HepG2 (cell line): ENCODE data around the gene SPINT4. TPM values are rescaled to one million over a fixed set of nuclear protein-coding genes. Genes with fewer than 3 reads are reported as not detected.

ENCODE experiments used
- ARHGAP35 ChIP-seq: sonication (generic); formaldehyde crosslinking; IDR thresholded peaks from 2 replicates; pipeline ENCODE4 v1.9.0; 2022; ENCODE audit warnings: mild to moderate bottlenecking, inconsistent platforms, moderate library complexity, missing genetic modification reagents, borderline replicate concordance
- BORCS8-MEF2B ChIP-seq: sonication (generic); formaldehyde crosslinking; IDR thresholded peaks from 2 replicates; pipeline ENCODE4 v1.8.0; 2022; ENCODE audit warnings: mild to moderate bottlenecking, missing genetic modification reagents
- ERF ChIP-seq: IDR thresholded peaks from 2 replicates; pipeline ENCODE4 v1.6.1; 2018; ENCODE audit warnings: missing biosample characterization, missing genetic modification reagents
- FOXK2 ChIP-seq: fragments of 450-650 bp; IDR thresholded peaks from 2 replicates; pipeline ENCODE4 v1.6.1; 2016
- HNF1B ChIP-seq: sonication (generic); formaldehyde crosslinking; IDR thresholded peaks from 2 replicates; pipeline ENCODE4 v1.5.1; 2020; ENCODE audit warnings: mild to moderate bottlenecking, moderate library complexity, missing genetic modification reagents
- HNF4A ChIP-seq: sonication (generic); formaldehyde crosslinking; IDR thresholded peaks from 2 replicates; pipeline ENCODE4 v1.4.0; 2020; ENCODE audit warnings: missing genetic modification reagents
- KAT7 ChIP-seq: IDR thresholded peaks from 2 replicates; pipeline ENCODE4 v1.6.1; 2018; ENCODE audit warnings: borderline replicate concordance, missing compliant biosample characterization
- KDM2A ChIP-seq: sonication (generic); formaldehyde crosslinking; IDR thresholded peaks from 2 replicates; pipeline ENCODE4 v1.4.0; 2020; ENCODE audit warnings: low read depth, missing genetic modification reagents, borderline replicate concordance
- MAZ ChIP-seq, 2 experiments: sonication (generic) in 1 of 2; formaldehyde crosslinking in 1 of 2; IDR thresholded peaks; 2 replicates each; pipeline versions ENCODE4 v1.5.0 to v1.6.1; 2012 to 2020; ENCODE audit warnings: low read depth in 2 of 2, mild to moderate bottlenecking in 2 of 2, borderline replicate concordance in 1 of 2, improper control_type of control experiment in 1 of 2, low read length in 1 of 2, missing genetic modification reagents in 1 of 2, moderate library complexity in 1 of 2
- NR2F2 ChIP-seq: IDR thresholded peaks from 2 replicates; pipeline ENCODE4 v1.6.1; 2012; ENCODE audit warnings: low read depth, inconsistent platforms, borderline replicate concordance
- PHF8 ChIP-seq: sonication (generic); formaldehyde crosslinking; IDR thresholded peaks from 2 replicates; pipeline ENCODE4 v1.5.0; 2020; ENCODE audit warnings: missing genetic modification reagents
- RARA ChIP-seq: IDR thresholded peaks from 2 replicates; pipeline ENCODE4 v1.6.1; 2016; ENCODE audit warnings: missing genetic modification reagents, missing compliant biosample characterization
- TFAP4 ChIP-seq: sonication (generic); IDR thresholded peaks from 2 replicates; pipeline ENCODE4 v1.6.1; 2016; ENCODE audit warnings: low read depth, borderline replicate concordance
- WIZ ChIP-seq: sonication (generic); formaldehyde crosslinking; IDR thresholded peaks from 2 replicates; pipeline ENCODE4 v1.5.1; 2020; ENCODE audit warnings: mild to moderate bottlenecking, missing genetic modification reagents
- ZNF17 ChIP-seq: sonication (generic); formaldehyde crosslinking; IDR thresholded peaks from 2 replicates; pipeline ENCODE4 v1.5.0; 2020; ENCODE audit warnings: mild to moderate bottlenecking, missing genetic modification reagents
- ZNF335 ChIP-seq: sonication (generic); formaldehyde crosslinking; IDR thresholded peaks from 2 replicates; pipeline ENCODE4 v1.4.0; 2020; ENCODE audit warnings: missing genetic modification reagents
- polyA plus RNA-seq, 8 experiments: library from polyadenylated mRNA; depleted of rRNA in 3 of 8; stranded (reverse) in 7 of 8; unstranded in 1 of 8; fragments of >200 nt; fragmentation: Illumina TruSeq in 4 of 8; extraction: Trizol in 4 of 8; gene quantifications; 2 replicates each; pipeline versions ENCODE4 v1.2.1 to v1.2.3, GENCODE V29; 2011 to 2016; ENCODE audit warnings: low read depth in 4 of 8, missing spikeins in 1 of 8, mixed read lengths in 1 of 8; ENCODE audit not compliant: insufficient read depth in 1 of 8
- total RNA-seq, 5 experiments: library from RNA; depleted of rRNA; stranded (reverse); fragments of >200 nt; fragmentation: Illumina TruSeq; extraction: Trizol; gene quantifications; 2 replicates each; pipeline ENCODE4 v1.2.3, GENCODE V29; 2016; ENCODE audit warnings: low read depth in 1 of 5
- TF ChIP-seq, protein P1 (sequence below): sonication (generic); formaldehyde crosslinking; IDR thresholded peaks from 2 replicates; pipeline ENCODE4 v1.4.0; 2020; ENCODE audit warnings: mild to moderate bottlenecking, missing genetic modification reagents
- TF ChIP-seq, protein P2 (sequence below): IDR thresholded peaks from 2 replicates; pipeline ENCODE4 v1.6.1; 2016; ENCODE audit warnings: low read depth

Gene SPINT4
- total and polyA plus RNA-seq, 2 of the 13 experiments (the other 11 are each of a cell fraction or from before 2014, with no cell fraction given) = not detected

- TF ChIP-seq HNF1B (CRISPR knock-in tag) (peak; percentile 75; the same call in 1 of the 2 replicates), RARA (CRISPR knock-in tag) (peak; percentile 78), ERF (peak; percentile 66; the same call in 1 of the 2 replicates), FOXK2 (peak; percentile 85), BORCS8-MEF2B (CRISPR knock-in tag) (0 out of 2 replicates have a peak, but pooled peaks have one; percentile 27), ZNF335 (no peak; the same call in 1 of the 2 replicates), NR2F2 (peak; percentile 89), TFAP4 (peak; percentile 84), WIZ (CRISPR knock-in tag) (0 out of 2 replicates have a peak, but pooled peaks have one; percentile 71), KDM2A (CRISPR knock-in tag) (peak; percentile 71), PHF8 (CRISPR knock-in tag) (no peak), MAZ (IDR thresholded peaks at IDR 0.05; ENCODE audit: borderline replicate concordance, low read depth, low read length) (no peak), MAZ (CRISPR knock-in tag; IDR thresholded peaks at IDR 0.05; ENCODE audit: low read depth) (0 out of 2 replicates have a peak, but pooled peaks have one; percentile 28), ZNF17 (no peak), KAT7 (CRISPR knock-in tag) (no peak), ARHGAP35 (CRISPR knock-in tag) (no peak), HNF4A (CRISPR knock-in tag) (peak; percentile 79)
- TF ChIP-seq, protein P1, sequence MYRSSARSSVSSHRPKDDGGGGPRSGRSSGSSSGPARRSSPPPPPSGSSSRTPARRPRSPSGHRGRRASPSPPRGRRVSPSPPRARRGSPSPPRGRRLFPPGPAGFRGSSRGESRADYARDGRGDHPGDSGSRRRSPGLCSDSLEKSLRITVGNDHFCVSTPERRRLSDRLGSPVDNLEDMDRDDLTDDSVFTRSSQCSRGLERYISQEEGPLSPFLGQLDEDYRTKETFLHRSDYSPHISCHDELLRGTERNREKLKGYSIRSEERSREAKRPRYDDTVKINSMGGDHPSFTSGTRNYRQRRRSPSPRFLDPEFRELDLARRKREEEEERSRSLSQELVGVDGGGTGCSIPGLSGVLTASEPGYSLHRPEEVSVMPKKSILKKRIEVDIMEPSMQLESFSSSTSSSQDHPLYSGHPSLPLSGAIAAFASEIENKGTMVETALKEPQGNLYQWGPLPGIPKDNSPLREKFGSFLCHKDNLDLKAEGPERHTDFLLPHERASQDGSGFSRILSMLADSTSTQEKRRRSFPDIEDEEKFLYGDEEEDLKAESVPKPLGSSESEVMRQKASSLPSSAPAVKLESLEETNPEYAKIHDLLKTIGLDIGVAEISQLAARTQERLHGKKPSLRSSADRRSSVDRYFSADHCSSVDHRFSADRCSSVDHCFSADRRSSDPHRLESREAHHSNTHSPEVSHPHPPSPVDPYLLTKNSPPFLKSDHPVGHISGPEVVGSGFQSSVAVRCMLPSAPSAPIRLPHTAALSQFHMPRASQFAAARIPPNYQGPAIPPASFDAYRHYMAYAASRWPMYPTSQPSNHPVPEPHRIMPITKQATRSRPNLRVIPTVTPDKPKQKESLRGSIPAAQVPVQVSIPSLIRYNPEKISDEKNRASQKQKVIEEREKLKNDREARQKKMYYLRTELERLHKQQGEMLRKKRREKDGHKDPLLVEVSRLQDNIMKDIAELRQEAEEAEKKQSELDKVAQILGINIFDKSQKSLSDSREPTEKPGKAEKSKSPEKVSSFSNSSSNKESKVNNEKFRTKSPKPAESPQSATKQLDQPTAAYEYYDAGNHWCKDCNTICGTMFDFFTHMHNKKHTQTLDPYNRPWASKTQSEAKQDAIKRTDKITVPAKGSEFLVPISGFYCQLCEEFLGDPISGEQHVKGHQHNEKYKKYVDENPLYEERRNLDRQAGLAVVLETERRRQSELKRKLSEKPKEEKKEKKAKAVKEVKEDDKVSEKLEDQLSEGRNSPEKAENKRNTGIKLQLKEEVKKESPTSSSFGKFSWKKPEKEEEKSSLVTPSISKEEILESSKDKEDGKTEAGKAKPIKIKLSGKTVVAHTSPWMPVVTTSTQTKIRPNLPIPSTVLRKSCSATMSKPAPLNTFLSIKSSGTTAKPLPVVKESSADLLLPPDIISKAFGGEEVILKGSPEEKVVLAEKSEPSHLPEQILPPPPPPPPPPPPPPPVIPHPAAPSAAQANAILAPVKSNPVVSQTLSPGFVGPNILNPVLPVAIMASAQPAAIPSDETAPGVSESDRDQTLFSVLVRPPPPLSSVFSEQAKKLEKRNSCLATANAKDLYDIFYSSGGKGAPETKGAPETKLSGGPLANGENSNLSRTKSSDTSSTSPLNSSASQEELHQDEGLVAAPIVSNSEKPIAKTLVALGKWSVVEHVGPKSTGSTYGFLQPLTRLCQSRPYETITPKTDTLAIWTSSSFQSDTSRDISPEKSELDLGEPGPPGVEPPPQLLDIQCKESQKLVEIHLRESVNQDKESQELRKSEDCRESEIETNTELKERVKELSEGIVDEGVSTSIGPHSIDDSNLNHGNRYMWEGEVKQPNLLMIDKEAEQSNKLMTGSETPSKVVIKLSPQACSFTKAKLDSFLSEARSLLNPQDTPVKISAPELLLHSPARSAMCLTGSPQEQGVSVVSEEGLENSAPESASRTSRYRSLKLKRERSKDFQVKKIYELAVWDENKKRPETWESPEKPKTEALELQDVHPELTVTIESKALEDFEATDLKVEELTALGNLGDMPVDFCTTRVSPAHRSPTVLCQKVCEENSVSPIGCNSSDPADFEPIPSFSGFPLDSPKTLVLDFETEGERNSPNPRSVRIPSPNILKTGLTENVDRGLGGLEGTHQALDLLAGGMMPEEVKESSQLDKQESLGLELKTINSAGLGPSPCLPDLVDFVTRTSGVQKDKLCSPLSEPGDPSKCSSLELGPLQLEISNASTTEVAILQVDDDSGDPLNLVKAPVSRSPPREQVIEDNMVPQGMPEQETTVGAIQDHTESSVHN (CRISPR knock-in tag) = no peak
- TF ChIP-seq, protein P2, sequence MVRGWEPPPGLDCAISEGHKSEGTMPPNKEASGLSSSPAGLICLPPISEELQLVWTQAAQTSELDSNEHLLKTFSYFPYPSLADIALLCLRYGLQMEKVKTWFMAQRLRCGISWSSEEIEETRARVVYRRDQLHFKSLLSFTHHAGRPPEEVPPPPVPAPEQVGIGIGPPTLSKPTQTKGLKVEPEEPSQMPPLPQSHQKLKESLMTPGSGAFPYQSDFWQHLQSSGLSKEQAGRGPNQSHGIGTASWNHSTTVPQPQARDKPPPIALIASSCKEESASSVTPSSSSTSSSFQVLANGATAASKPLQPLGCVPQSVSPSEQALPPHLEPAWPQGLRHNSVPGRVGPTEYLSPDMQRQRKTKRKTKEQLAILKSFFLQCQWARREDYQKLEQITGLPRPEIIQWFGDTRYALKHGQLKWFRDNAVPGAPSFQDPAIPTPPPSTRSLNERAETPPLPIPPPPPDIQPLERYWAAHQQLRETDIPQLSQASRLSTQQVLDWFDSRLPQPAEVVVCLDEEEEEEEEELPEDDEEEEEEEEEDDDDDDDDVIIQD (CRISPR knock-in tag) = peak; percentile 68
These were observed 49.1 kb downstream of the SPINT4 start (continued) for GRCh38 chr20:45771182-45771759.
